Suprapubic skin (tissue), 3 donors: Measurements from ENCODE around the gene CCDC127.

ENCODE experiments used
- CTCF ChIP-seq, 2 donors: fragments of 200-600 bp in 1 of 2; fragments of 450-650 bp in 1 of 2; sonication (generic) in 1 of 2; IDR thresholded peaks; one replicate each; pipeline ENCODE4 v1.5.1; 2016 to 2019; ENCODE audit warnings: antibody characterized with exemption in 2 of 2, mild to moderate bottlenecking in 1 of 2, moderate library complexity in 1 of 2
- POLR2A ChIP-seq, 2 donors: fragments of 450-650 bp; IDR thresholded peaks; one replicate each; pipeline ENCODE4 v1.6.1; 2017; ENCODE audit warnings: antibody characterized with exemption in 2 of 2, mild to moderate bottlenecking in 2 of 2, moderate library complexity in 2 of 2

DNA sequence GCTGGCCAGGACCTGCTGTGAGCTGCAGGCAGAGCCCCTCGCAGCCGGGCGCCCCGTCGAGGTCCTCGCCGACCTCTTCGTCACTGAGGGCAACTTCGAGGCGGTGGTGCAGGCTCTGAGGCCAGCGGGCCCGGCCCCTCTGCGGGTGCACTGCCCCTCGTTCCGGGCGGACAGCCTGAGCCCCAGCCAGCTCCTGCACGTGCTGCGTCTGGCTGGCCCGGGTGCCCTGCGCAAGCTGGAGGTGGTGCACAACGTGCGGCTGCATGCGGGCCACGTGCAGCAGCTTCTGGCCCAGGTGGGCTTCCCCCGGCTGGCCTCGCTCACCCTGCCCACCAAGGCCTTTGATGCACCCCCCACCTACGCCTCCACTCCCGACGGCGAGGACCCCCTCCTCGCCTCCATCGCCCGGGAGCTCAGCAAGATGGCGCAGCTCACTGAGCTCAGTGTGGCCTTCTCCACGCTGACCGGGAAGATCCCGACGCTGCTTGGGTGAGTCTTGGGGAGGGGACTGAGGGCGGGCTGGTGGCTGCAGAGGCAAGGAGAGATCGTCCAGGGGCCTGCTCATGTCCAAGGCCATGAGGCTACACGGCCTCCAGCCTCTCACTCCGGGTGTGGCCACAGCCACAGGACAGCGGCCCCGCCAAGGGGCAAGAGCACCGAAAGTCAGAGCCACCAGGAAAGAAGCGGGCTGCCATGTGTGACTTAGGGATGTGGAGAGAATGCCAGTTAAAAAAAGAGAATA, 25.8 kb downstream of the CCDC127 start:
- TF ChIP-seq POLR2A (IDR thresholded peaks at IDR 0.05) (no peak), CTCF (IDR thresholded peaks at IDR 0.05) (no peak)
